ENCODE measurements around the gene SFTA2. TPM values are rescaled to one million over a fixed set of nuclear protein-coding genes. Genes with fewer than 3 reads are reported as not detected.

Gene SFTA2
- total and polyA plus RNA-seq, 10 of the 15 experiments (the other 5 are each of a cell fraction or from before 2014, with no cell fraction given): 0.15 to 0.92 (median 0.33) TPM; not detected in 4

DNA sequence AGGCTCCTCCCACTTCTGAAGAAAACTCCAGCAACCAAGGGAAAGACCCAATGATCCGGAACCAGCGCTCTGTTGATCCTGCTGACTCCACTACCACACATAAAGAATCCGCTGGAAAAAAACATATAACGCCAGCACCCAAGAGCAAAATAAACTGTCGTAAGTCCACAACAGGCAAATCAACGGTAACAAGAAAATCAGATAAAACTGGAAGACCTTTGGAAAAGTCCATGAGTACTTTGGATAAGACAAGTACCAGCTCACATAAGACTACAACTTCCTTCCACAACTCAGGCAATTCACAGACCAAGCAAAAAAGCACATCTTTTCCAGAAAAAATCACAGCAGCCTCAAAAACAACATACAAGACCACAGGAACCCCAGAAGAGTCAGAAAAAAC lies 16.8 kb upstream of the SFTA2 start:
- CTCF ChIA-PET: no interaction called here
- intact Hi-C loops (cut with micrococcal nuclease; ENCODE audit: unreplicated experiment): no loop called here

More for the DNA sequence above, 16.8 kb upstream of the SFTA2 start:
- Histone ChIP-seq H2AFZ (ENCODE audit: control insufficient read depth, low read depth, low read length) (no peak overlapping the region), H3K27ac (ENCODE audit: control insufficient read depth, insufficient read depth) (no peak overlapping the region), H3K4me3 (no peak overlapping the region), H3K9me3 (replicated peaks; ENCODE audit: control insufficient read depth, insufficient read depth, low read length) (peaks cover 2% of the 10 kb centered on the region; the same call in 2 of the 3 replicates), H3K4me2 (ENCODE audit: control insufficient read depth, insufficient read depth) (no peak overlapping the region), H3K27me3 (replicated peaks in 1 of 2; ENCODE audit: control insufficient read depth in 2 of 2, insufficient read depth in 2 of 2, low read length in 1 of 2) (no peaks in the 10 kb centered on the region), H4K20me1 (ENCODE audit: control insufficient read depth, insufficient read depth) (no peaks in the 10 kb centered on the region), H3K36me3 (ENCODE audit: control insufficient read depth in 2 of 2, insufficient read depth in 2 of 2, low read length in 1 of 2) (no peaks in the 10 kb centered on the region), H3K9ac (ENCODE audit: control insufficient read depth, insufficient read depth, low read length) (no peak overlapping the region), H3K79me2 (ENCODE audit: control insufficient read depth, insufficient read depth, low read length) (no peaks in the 10 kb centered on the region), H3K4me1 (ENCODE audit: control insufficient read depth, insufficient read depth, low read length) (peaks cover 12% of the 10 kb centered on the region)
- 88% methylated on average over 6 of the region's 6 CpGs for WGBS (ENCODE audit: insufficient coverage, insufficient replicate concordance, low lambda C conversion rate, missing lambda C conversion rate)
- ATAC-seq (no peak), FAIRE-seq (no peak), DNase-seq (ENCODE audit: low read depth, low spot score) (no peak)
- POLR2A ChIA-PET: no interaction called here
- SMC1A ChIA-PET (ENCODE audit: uncharacterized antibody, unreplicated experiment): interaction anchor here (1.2 kb wide), 1 partner anchor 32 kb away, joined by 3 read pairs; no protein-coding TSS in a partner anchor
- in situ Hi-C loops (cut with MboI): no loop called here
- BruUV-seq (replicated peaks): no TSS peak
- RAD21 ChIA-PET (ENCODE audit: unreplicated experiment): interaction anchor here (0.6 kb wide), 1 partner anchor 173 kb away, joined by 4 read pairs; no protein-coding TSS in a partner anchor
- TF ChIP-seq SRF (IDR thresholded peaks at IDR 0.05; ENCODE audit: low read depth in 2 of 2, low read length in 2 of 2): no peak
- TF ChIP-seq MEF2B (IDR thresholded peaks at IDR 0.05; ENCODE audit: partially characterized antibody, poor library complexity, severe bottlenecking): no peak
- TF ChIP-seq, protein P1, sequence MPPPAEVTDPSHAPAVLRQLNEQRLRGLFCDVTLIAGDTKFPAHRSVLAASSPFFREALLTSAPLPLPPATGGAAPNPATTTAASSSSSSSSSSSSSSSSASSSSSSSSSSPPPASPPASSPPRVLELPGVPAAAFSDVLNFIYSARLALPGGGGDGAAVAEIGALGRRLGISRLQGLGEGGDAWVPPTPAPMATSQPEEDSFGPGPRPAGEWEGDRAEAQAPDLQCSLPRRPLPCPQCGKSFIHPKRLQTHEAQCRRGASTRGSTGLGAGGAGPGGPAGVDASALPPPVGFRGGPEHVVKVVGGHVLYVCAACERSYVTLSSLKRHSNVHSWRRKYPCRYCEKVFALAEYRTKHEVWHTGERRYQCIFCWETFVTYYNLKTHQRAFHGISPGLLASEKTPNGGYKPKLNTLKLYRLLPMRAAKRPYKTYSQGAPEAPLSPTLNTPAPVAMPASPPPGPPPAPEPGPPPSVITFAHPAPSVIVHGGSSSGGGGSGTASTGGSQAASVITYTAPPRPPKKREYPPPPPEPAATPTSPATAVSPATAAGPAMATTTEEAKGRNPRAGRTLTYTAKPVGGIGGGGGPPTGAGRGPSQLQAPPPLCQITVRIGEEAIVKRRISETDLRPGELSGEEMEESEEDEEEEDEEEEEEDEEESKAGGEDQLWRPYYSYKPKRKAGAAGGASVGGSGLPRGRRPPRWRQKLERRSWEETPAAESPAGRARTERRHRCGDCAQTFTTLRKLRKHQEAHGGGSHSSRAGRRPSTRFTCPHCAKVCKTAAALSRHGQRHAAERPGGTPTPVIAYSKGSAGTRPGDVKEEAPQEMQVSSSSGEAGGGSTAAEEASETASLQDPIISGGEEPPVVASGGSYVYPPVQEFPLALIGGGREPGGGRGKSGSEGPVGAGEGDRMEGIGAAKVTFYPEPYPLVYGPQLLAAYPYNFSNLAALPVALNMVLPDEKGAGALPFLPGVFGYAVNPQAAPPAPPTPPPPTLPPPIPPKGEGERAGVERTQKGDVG (CRISPR knock-in tag; IDR thresholded peaks at IDR 0.05): no peak
- TF ChIP-seq SIN3A (IDR thresholded peaks at IDR 0.05; ENCODE audit: low read depth, low read length): no peak
- no peak for TF ChIP-seq MEF2A (IDR thresholded peaks at IDR 0.05; ENCODE audit: insufficient read depth, low read depth, low read length)
- no peak for TF ChIP-seq KDM1A (IDR thresholded peaks at IDR 0.05; ENCODE audit: borderline replicate concordance)
- TF ChIP-seq JUNB (IDR thresholded peaks at IDR 0.05): no peak
- TF ChIP-seq ZBED1 (IDR thresholded peaks at IDR 0.05; ENCODE audit: borderline replicate concordance): no peak
- TF ChIP-seq HCFC1 (IDR thresholded peaks at IDR 0.05; ENCODE audit: low read length): no peak
- no peak for TF ChIP-seq SMAD1 (IDR thresholded peaks at IDR 0.05; ENCODE audit: low read depth, partially characterized antibody)
- TF ChIP-seq KLF5 (IDR thresholded peaks at IDR 0.05; ENCODE audit: partially characterized antibody): no peak
- TF ChIP-seq MYC (IDR thresholded peaks at IDR 0.05; ENCODE audit: insufficient read depth, insufficient read length, insufficient replicate concordance, low read length, severe bottlenecking): no peak
- TF ChIP-seq FOXM1 (IDR thresholded peaks at IDR 0.05; ENCODE audit: low read depth, low read length): no peak
- no peak for TF ChIP-seq MXI1 (IDR thresholded peaks at IDR 0.05; ENCODE audit: low read depth, low read length)
- no peak for TF ChIP-seq RAD21 (IDR thresholded peaks at IDR 0.05; ENCODE audit: insufficient read depth, low read depth, low read length)
- no peak for TF ChIP-seq SUPT20H (IDR thresholded peaks at IDR 0.05; ENCODE audit: borderline replicate concordance, control insufficient read depth, low read depth, low read length)
- no peak for TF ChIP-seq CHD1 (IDR thresholded peaks at IDR 0.05; ENCODE audit: low read depth, low read length)
- TF ChIP-seq PML (IDR thresholded peaks at IDR 0.05; ENCODE audit: low read length): no peak
- no peak for TF ChIP-seq KAT2A (conservative IDR thresholded peaks at IDR 0.05; ENCODE audit: control insufficient read depth, low read depth, low read length)
- no peak for TF ChIP-seq HDAC6 (IDR thresholded peaks at IDR 0.05; ENCODE audit: unreplicated experiment)
